Neural progenitor cell (in vitro differentiated cells): ENCODE data around the gene EMC1. TPM values are rescaled to one million over a fixed set of nuclear protein-coding genes. Genes with fewer than 3 reads are reported as not detected.

Source experiments
- DNase-seq: peaks from one replicate; pipeline ENCODE4 v3.0.0-alpha.2; 2016; ENCODE audit warnings: low spot score
- H2AFZ ChIP-seq: fragments of 200-600 bp; sonication (generic); replicated peaks from 2 replicates; pipeline ENCODE4 v1.6.1; 2016; ENCODE audit warnings: antibody characterized with exemption
- H3F3A ChIP-seq: fragments of 200-600 bp; sonication (generic); 2 replicates; pipeline ENCODE4 v1.6.1; 2016; ENCODE audit warnings: antibody characterized with exemption, low read depth
- H3K27ac ChIP-seq: fragments of 200-600 bp; sonication (generic); 2 replicates; pipeline ENCODE4 v1.5.1; 2016; ENCODE audit warnings: mild to moderate bottlenecking
- H3K27me3 ChIP-seq: fragments of 200-600 bp; sonication (generic); 2 replicates; pipeline ENCODE4 v1.6.1; 2016; ENCODE audit warnings: mild to moderate bottlenecking, moderate library complexity
- H3K36me3 ChIP-seq: fragments of 200-600 bp; sonication (generic); 2 replicates; pipeline ENCODE4 v1.5.1; 2016
- H3K4me1 ChIP-seq: fragments of 200-600 bp; sonication (generic); 2 replicates; pipeline ENCODE4 v1.6.1; 2016; ENCODE audit warnings: mixed run types
- H3K4me2 ChIP-seq: fragments of 200-600 bp; sonication (generic); 2 replicates; pipeline ENCODE4 v1.6.1; 2016
- H3K4me3 ChIP-seq: fragments of 200-600 bp; sonication (generic); 2 replicates; pipeline ENCODE4 v1.5.1; 2016
- H3K79me2 ChIP-seq: fragments of 200-600 bp; sonication (generic); 2 replicates; pipeline ENCODE4 v1.6.1; 2016; ENCODE audit warnings: low read depth
- H3K9ac ChIP-seq: fragments of 200-600 bp; sonication (generic); 2 replicates; pipeline ENCODE4 v1.6.1; 2016
- H3K9me3 ChIP-seq: fragments of 200-600 bp; sonication (generic); 2 replicates; pipeline ENCODE4 v1.5.1; 2016; ENCODE audit warnings: low read depth
- H4K20me1 ChIP-seq: fragments of 200-600 bp; sonication (generic); 2 replicates; pipeline ENCODE4 v1.6.1; 2016; ENCODE audit warnings: low read depth
- H3K27ac Mint-ChIP-seq: 3 replicates; pipeline ENCODE4 v1.8.0; 2021; ENCODE audit warnings: mixed read lengths
- H3K27me3 Mint-ChIP-seq: 2 replicates; pipeline ENCODE4 v1.8.0; 2022; ENCODE audit warnings: low read depth, mild to moderate bottlenecking, inconsistent platforms, moderate library complexity, mixed read lengths; ENCODE audit not compliant: insufficient read depth
- H3K36me3 Mint-ChIP-seq: 3 replicates; pipeline ENCODE4 v1.8.0; 2021; ENCODE audit warnings: mixed read lengths
- H3K4me1 Mint-ChIP-seq: 3 replicates; pipeline ENCODE4 v1.8.0; 2021; ENCODE audit warnings: mixed read lengths
- H3K4me3 Mint-ChIP-seq: 3 replicates; pipeline ENCODE4 v1.8.0; 2021; ENCODE audit warnings: mild to moderate bottlenecking, moderate library complexity, mixed read lengths
- H3K9me3 Mint-ChIP-seq: 3 replicates; pipeline ENCODE4 v1.8.0; 2020; ENCODE audit warnings: mixed read lengths
- EZH2 ChIP-seq: fragments of 200-600 bp; sonication (generic); IDR thresholded peaks from 2 replicates; pipeline ENCODE4 v1.6.1; 2017; ENCODE audit warnings: antibody characterized with exemption, mild to moderate bottlenecking, moderate library complexity
- EZH2phosphoT487 ChIP-seq: fragments of 200-600 bp; sonication (generic); IDR thresholded peaks from 2 replicates; pipeline ENCODE4 v1.6.1; 2017; ENCODE audit warnings: antibody characterized with exemption
- total RNA-seq: library from RNA; depleted of rRNA; stranded (reverse); fragments of >200 nt; gene quantifications from 2 replicates; pipeline ENCODE4 v1.2.3, GENCODE V29; 2015; ENCODE audit warnings: low replicate concordance
- TF ChIP-seq, protein P1 (sequence below): fragments of 200-600 bp; sonication (generic); IDR thresholded peaks from 2 replicates; pipeline ENCODE4 v1.5.1; 2017; ENCODE audit warnings: antibody characterized with exemption, mild to moderate bottlenecking

EMC1 gene
- total RNA-seq, 1 donor from 2014 or later = 32.6 TPM

DNA sequence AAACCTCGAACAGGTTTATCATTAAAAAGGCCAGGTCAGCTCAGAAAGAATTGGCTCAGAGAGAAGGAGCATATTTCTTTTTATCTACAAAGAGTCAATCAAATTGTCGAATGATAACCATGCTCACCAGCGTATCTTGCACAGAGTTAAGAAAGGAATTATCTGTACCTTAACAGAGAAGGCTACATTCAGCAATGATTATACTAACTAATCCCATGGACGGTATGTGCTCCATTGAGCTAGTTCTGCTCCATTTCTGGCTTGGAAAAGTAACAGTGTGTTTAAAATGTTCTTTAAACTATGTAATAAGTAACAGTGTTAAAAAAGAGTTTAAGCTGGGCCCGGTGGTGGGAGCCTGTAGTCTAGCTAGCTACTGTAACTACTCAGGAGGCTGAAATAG, 45.5 kb downstream of the EMC1 start:
- Histone ChIP-seq H3K9ac (no peak overlapping the region), H3K27ac (no peak overlapping the region), H3K4me2 (no peak overlapping the region), H3K36me3 (no peaks in the 10 kb centered on the region), H4K20me1 (peaks cover 86% of the 10 kb centered on the region), H3K4me1 (peaks cover 8% of the 10 kb centered on the region), H3K9me3 (no peaks in the 10 kb centered on the region), H3K79me2 (peaks cover 96% of the 10 kb centered on the region), H2AFZ (no peak overlapping the region), H3K4me3 (no peak overlapping the region), H3F3A (peaks cover 6% of the 10 kb centered on the region), H3K27me3 (no peaks in the 10 kb centered on the region)
- H3K27ac Mint-ChIP-seq = no peak overlapping the region
- peaks cover 14% of the 10 kb centered on the region for H3K4me1 Mint-ChIP-seq
- TF ChIP-seq EZH2phosphoT487 (no peak), EZH2 (no peak)
- TF ChIP-seq, protein P1, sequence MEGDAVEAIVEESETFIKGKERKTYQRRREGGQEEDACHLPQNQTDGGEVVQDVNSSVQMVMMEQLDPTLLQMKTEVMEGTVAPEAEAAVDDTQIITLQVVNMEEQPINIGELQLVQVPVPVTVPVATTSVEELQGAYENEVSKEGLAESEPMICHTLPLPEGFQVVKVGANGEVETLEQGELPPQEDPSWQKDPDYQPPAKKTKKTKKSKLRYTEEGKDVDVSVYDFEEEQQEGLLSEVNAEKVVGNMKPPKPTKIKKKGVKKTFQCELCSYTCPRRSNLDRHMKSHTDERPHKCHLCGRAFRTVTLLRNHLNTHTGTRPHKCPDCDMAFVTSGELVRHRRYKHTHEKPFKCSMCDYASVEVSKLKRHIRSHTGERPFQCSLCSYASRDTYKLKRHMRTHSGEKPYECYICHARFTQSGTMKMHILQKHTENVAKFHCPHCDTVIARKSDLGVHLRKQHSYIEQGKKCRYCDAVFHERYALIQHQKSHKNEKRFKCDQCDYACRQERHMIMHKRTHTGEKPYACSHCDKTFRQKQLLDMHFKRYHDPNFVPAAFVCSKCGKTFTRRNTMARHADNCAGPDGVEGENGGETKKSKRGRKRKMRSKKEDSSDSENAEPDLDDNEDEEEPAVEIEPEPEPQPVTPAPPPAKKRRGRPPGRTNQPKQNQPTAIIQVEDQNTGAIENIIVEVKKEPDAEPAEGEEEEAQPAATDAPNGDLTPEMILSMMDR = no peak
- H3K4me3 Mint-ChIP-seq = no peak overlapping the region
- DNase-seq = no peak
- no peaks in the 10 kb centered on the region for H3K9me3 Mint-ChIP-seq
- no peaks in the 10 kb centered on the region for H3K36me3 Mint-ChIP-seq
- peaks cover 5% of the 10 kb centered on the region for H3K27me3 Mint-ChIP-seq

DNA sequence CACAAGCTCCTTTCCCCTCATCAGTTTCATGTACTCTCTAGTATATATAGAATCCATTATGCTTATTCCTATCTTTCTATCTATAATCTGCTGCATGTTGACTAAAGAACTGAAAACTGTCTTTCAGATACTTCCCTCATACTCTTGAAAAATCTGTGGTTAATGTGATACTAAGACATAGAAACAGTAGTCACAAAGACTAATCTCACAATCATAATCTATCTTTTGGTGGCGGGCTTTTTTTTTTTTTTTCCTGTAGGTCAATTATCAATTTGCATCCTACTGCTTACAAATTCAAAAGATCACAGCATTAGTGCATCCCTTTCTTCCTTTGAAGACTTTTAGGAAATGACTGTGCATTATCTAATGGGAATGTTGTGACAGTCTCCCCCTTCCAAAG, 45.9 kb downstream of the EMC1 start:
- Histone ChIP-seq H3K9me3 (no peaks in the 10 kb centered on the region), H3K9ac (no peak overlapping the region), H3K4me1 (peaks cover 8% of the 10 kb centered on the region), H2AFZ (no peak overlapping the region), H3K4me3 (no peak overlapping the region), H3K4me2 (no peak overlapping the region), H3K79me2 (peaks cover 96% of the 10 kb centered on the region), H3K27me3 (no peaks in the 10 kb centered on the region), H4K20me1 (peaks cover 90% of the 10 kb centered on the region), H3K36me3 (no peaks in the 10 kb centered on the region), H3K27ac (no peak overlapping the region), H3F3A (peaks cover 2% of the 10 kb centered on the region)
- Mint-ChIP-seq H3K9me3 (no peaks in the 10 kb centered on the region), H3K27me3 (peaks cover 5% of the 10 kb centered on the region), H3K27ac (no peak overlapping the region), H3K4me3 (no peak overlapping the region), H3K4me1 (peaks cover 13% of the 10 kb centered on the region), H3K36me3 (no peaks in the 10 kb centered on the region)
- DNase-seq = no peak
- TF ChIP-seq EZH2phosphoT487 = no peak
- TF ChIP-seq EZH2 = no peak
- TF ChIP-seq, protein P1 = no peak

DNA sequence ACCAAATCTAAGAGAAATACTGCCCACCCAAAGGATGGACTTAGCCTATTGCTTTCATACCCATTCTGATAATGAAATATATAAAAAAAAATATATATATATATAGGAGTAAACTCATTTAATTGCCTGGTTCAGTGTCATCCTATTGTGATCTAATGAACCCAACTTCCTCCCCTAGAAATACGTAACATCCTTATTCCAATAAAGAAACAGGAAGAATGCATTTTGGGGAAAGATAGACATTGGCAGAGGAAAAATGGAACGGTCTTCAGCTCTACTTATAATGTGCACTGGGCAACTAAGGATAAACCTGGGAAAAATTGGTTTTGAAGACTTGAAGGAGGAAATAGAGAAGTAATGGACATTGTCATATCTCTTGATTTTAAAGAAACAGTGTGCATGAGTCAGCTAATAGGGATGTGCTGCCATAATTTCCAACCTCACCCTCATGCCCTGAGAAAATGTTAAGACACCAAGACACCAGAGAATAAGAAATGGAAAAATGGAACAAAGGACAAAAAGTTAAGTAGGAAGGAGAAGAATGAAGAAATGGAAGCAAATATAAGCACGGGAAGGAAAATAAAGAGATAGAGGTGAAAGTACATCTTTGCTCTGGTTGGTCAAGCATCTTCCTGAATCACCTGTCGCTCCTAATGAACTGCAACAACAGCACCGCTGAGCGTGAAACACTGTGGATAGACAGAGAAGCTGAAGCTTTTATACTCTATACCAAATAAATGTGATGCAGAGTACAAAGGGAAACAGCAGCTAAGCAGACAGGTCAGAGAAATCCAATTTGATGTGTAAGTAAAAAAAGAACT, 46.7 kb downstream of the EMC1 start:
- H3K4me1 Mint-ChIP-seq = peaks cover 13% of the 10 kb centered on the region
- TF ChIP-seq EZH2 (no peak), EZH2phosphoT487 (no peak)
- TF ChIP-seq, protein P1 = no peak
- Histone ChIP-seq H3K27ac (no peak overlapping the region), H3K4me3 (no peak overlapping the region), H3K9ac (no peak overlapping the region), H3F3A (no peaks in the 10 kb centered on the region), H2AFZ (no peak overlapping the region), H3K9me3 (no peaks in the 10 kb centered on the region), H3K4me1 (peaks cover 8% of the 10 kb centered on the region), H3K36me3 (peaks cover 3% of the 10 kb centered on the region), H3K79me2 (peaks cover 100% of the 10 kb centered on the region), H3K4me2 (no peak overlapping the region), H3K27me3 (no peaks in the 10 kb centered on the region), H4K20me1 (peaks cover 97% of the 10 kb centered on the region)
- no peaks in the 10 kb centered on the region for H3K9me3 Mint-ChIP-seq
- DNase-seq = no peak
- H3K27ac Mint-ChIP-seq = no peak overlapping the region
- no peaks in the 10 kb centered on the region for H3K36me3 Mint-ChIP-seq
- H3K27me3 Mint-ChIP-seq = peaks cover 2% of the 10 kb centered on the region
- no peak overlapping the region for H3K4me3 Mint-ChIP-seq
